ENCODE measurements around the gene ZSCAN31. TPM values are rescaled to one million over a fixed set of nuclear protein-coding genes. Genes with fewer than 3 reads are reported as not detected.
A peak's percentile ranks its signal among the peaks of the same experiment; 100 is the strongest.

The ZSCAN31 gene
- total RNA-seq, 2 donors from 2014 or later: 8.6 to 10.2 TPM

GRCh38 chr6:28281288-28282064 lies 54.5 kb downstream of the ZSCAN31 start, which contains the start of gene PGBD1:
Gene PGBD1 (plus strand): TSS chr6:28281572. CDS start chr6:28283814, 2,242 bp downstream.
- intact Hi-C loops (cut with DNase I, micrococcal nuclease): no loop called here
- ATAC-seq (peak; percentile 94), DNase-seq (peak; percentile 56 to 76)

GRCh38 chr6:28280595-28281287 lies 55.2 kb downstream of the ZSCAN31 start:
- intact Hi-C loops (cut with DNase I, micrococcal nuclease): no loop called here
- DNase-seq: no peak
- ATAC-seq: no peak

- ATAC-seq (no peak), DNase-seq (no peak)
- intact Hi-C loops (cut with DNase I, micrococcal nuclease): no loop called here
Observed at GRCh38 chr6:28277746-28278145, 58.2 kb downstream of the ZSCAN31 start.

GRCh38 chr6:28274888-28275287 lies 61.1 kb downstream of the ZSCAN31 start:
- ATAC-seq (no peak), DNase-seq (no peak)
- intact Hi-C loops (cut with DNase I, micrococcal nuclease): no loop called here

Other genes starting within 250 kb of the ZSCAN31 start
- 1 to 10 TPM; 7.1 to 8.6 TPM for gene ZSCAN16, start 211.5 kb downstream of the ZSCAN31 start, total RNA-seq
- 10 to 100 TPM; 10.7 to 13.4 TPM for gene ZKSCAN8, start 194.3 kb downstream of the ZSCAN31 start, total RNA-seq
- 10 to 100 TPM; 10.4 to 12.8 TPM for gene ZSCAN9, start 110.9 kb downstream of the ZSCAN31 start, total RNA-seq
- 1 to 10 TPM; 4.8 to 6.0 TPM for gene ZKSCAN4, start 83.9 kb downstream of the ZSCAN31 start, total RNA-seq
- gene NKAPL, start 76.9 kb downstream of the ZSCAN31 start, total RNA-seq: under 1 TPM; 0.21 to 0.47 TPM
- 1 to 10 TPM; 3.8 to 7.9 TPM for gene ZSCAN26, start 69.0 kb downstream of the ZSCAN31 start, total RNA-seq
- gene PGBD1, start 54.6 kb downstream of the ZSCAN31 start, total RNA-seq: 1 to 10 TPM; 1.4 to 1.5 TPM
- gene ZKSCAN3, start 13.8 kb upstream of the ZSCAN31 start, total RNA-seq: 1 to 10 TPM; 3.2 to 6.2 TPM
- gene ZSCAN12, start 63.6 kb upstream of the ZSCAN31 start, total RNA-seq: 1 to 10 TPM; 4.9 to 5.1 TPM
- gene ZSCAN23, start 107.3 kb upstream of the ZSCAN31 start, total RNA-seq: 1 to 10 TPM; 1.2 to 2.2 TPM
- gene GPX6, start 179.6 kb upstream of the ZSCAN31 start, total RNA-seq: not detected
- not detected for gene GPX5, start 189.7 kb upstream of the ZSCAN31 start, total RNA-seq

Data from left colon (tissue), 2 donors.